Measurements from ENCODE around the gene MAGEA8. TPM values are rescaled to one million over a fixed set of nuclear protein-coding genes. Genes with fewer than 3 reads are reported as not detected.
"Not testable (repeated sequence)": the region's sequence is repeated elsewhere in the genome, so short reads cannot be mapped to it uniquely, and the experiment has no call there.

Gene MAGEA8
- polyA plus RNA-seq (ENCODE audit: insufficient read length in 3 of 3), result under 1 TPM; 0.19 to 0.73 (median 0.29) TPM
- long read RNA-seq, donor 1, result 0 reads
- long read RNA-seq, donor 2, result 0 reads
- long read RNA-seq, donor 3, result 0 reads
- long read RNA-seq, donor 4, result 0 reads
- long read RNA-seq, donor 5, result 0 reads
- long read RNA-seq, donor 6, result 0 reads
- long read RNA-seq, donor 7, result 0 reads
- long read RNA-seq, donor 8, result 0 reads
- long read RNA-seq, donor 9, result 0 reads
- long read RNA-seq, donor 10, result 0 reads
- long read RNA-seq, donor 11, result 0 reads
- long read RNA-seq, donor 12, result 0 reads
- long read RNA-seq, donor 13, result 0 reads
- long read RNA-seq, donor 14, result 0 reads
- long read RNA-seq, donor 15, result 0 reads
- long read RNA-seq, donor 16, result 0 reads

- no peak for DNase-seq
Observed at GRCh38 chrX:149881081-149881711, at the start of gene MAGEA8. TSS of gene MAGEA8 (plus strand) at chrX:149881183. CDS start at chrX:149884273, 3,090 bp downstream.

DNA sequence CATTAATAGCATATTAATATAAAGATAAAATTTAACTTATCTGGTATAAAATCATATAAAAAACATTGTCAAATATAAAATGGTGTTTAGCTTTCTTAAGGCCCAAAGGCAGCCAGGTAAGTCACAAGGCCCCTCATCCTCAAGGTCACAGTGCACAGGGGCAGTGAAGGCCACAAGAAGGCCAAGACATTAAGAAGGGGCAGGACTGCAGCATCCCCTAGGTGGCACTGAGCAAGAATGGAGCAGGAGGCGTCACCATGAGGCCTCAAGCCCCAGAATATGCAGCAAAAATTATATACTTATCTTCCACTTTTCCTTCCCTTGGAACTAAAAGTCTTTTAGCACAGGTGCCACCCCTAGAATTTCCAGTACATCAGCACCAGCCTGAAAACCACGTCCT, 49.5 kb upstream of the MAGEA8 start:
- no peak for DNase-seq

DNA sequence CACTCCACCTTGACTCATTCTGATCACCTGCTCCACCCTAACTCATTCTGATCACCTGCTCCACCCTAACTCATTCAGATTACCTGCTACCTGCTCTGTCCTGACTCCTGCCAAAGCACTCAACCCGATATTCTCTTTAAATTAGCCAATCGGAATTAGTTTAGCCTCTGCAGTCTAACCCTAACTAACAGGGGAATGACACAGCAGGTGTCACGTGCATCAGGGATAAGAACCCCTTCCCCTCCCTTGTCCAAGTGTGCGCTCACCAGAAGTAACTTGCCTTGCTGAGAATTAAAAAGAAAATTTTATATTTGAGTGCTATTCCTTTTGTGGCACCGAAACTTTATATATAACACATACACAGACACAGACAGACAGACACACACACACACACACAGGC, 44.3 kb upstream of the MAGEA8 start:
- not testable (repeated sequence) for DNase-seq

DNA sequence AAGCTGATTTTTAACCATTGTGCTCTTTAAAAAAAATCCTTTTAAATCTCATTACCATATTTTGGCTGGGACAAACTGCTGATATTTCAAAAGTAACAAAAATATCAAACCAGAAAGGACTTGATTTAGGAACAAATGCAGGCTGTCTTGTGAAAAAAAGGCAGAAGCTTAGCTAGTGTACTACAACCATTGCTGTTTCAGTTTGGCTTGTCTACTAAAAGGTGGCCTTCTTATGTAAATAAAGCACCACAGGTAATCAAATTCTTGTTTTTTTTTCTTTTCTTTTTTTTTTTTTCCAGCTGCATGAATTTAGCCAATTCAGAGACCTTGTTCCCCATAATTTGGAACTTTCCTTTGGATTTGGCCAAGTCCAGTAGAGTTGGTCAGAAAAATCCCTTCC, 43.8 kb upstream of the MAGEA8 start:
- DNase-seq, result no peak

DNA sequence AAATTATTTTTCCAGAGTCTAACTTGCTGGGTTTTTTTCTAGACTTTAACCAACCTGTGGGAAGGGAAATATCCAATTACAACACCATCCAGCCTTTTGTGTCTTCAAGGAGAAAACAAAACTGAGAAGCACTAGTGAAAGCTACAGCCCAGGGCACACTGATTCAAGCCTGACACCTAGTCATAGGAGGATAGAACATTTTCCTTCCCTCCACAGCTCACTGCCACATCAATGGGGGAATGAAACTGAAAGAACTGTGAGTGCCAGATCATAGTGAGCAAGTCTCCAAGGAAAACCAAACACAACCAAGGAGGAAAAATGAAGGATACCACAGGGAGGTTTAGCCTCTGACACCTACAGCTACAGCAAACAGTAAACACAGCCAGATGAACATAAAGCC, 43.3 kb upstream of the MAGEA8 start:
- DNase-seq, result no peak

DNA sequence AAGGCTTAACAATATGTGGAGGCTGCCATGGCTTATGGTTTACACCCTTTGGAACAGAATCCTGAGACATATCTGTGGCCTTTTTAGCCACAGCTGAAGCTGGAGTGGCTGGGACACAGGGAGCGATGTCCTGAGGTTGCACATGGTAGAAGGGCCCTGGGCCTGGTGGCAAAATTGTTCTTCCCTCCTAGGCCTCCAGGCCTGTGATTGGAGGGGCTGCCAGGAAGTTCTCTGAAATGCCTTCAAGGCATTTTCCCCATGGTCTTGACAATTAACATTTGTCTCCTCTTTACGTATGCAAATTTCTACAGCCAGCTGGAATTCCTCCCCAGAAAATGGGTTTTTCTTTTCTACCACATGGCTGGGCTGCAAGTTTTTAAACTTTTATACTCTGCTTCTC, 39.1 kb upstream of the MAGEA8 start:
- no peak for DNase-seq

GRCh38 chrX:149845385-149845784, 35.6 kb upstream of the MAGEA8 start:
- no peak for DNase-seq

GRCh38 chrX:149846789-149847188, 34.2 kb upstream of the MAGEA8 start:
- no peak for DNase-seq

GRCh38 chrX:149848855-149849254, 32.1 kb upstream of the MAGEA8 start:
- DNase-seq, result no peak

DNA sequence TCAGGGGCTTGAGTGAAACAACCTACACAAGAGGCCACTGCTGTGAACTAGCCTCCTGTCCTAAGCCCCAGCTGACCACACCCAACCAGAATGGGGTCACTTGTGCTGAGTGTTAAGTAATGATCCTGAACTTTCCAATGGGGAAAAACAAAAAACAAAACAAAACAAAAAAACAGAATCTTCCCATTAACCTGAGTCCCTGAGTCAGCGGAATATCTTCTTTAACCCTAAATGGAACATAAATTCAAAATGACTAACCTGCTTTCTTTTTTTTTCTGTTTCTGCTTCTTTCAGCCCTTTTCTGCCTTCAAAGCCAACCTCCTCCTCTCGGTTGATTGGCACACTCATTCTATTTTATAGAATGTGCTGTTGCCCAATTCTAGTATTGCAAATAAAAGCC, 31.2 kb upstream of the MAGEA8 start:
- DNase-seq, result no peak

GRCh38 chrX:149851864-149852263, 29.1 kb upstream of the MAGEA8 start:
- no peak for DNase-seq

GRCh38 chrX:149853925-149854324, 27.1 kb upstream of the MAGEA8 start:
- DNase-seq, result no peak

GRCh38 chrX:149858592-149858991, 22.4 kb upstream of the MAGEA8 start:
- DNase-seq, result no peak

DNA sequence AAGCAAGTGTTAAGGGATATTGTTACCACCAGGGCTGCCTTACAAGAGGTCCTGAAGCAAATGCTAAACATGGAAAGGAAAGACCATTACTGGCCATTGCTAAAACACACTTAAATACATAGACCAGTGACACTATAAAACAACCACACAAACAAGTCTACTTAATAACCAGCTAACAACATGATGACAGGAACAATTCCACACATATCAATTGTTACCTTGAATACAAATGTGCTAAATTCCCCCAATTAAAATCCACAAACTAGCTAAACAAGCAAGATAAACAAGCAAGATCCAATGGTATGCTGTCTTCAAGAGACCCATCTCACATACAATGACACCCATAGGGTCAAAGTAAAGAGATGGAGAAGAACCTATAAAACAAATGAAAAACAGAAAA, 20.5 kb upstream of the MAGEA8 start:
- DNase-seq, result no peak

DNA sequence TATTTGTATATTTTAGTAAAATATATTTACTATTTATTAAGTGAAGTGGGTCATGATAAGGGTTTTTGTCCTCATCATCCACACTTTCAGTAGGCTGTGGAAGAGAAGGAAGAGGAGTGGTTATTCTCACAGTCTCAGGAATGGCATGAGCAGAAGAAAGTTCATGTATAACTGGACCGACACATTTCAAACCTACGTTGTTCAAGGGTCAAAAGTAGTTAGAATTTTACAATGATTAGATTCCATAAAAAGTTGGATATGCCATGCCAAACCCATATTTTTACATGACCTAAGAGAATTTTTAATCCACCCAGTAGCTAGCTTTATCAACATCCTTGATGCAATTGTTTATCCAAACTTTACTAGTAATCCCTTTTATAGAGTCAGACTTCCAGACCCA, 15.6 kb upstream of the MAGEA8 start:
- no peak for DNase-seq

DNA sequence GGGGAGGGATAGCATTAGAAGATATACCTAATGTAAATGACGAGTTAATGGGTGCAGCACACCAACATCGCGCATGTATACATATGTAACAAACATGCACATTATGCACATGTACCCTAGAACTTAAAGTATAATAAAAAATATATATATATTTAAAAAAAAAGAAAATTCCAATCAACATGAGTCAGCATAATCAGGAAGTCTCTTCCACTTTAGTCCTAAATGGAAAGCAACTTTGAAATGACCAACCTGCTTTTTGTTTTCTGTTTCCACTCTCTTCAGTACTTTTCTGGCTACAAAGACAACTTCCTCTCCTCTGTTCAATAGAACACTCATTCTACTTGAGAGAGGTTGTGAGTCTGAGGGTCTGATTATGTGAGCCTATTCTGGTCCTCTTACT, 13.5 kb upstream of the MAGEA8 start:
- no peak for DNase-seq

GRCh38 chrX:149870840-149871239, 10.1 kb upstream of the MAGEA8 start:
- no peak for DNase-seq

GRCh38 chrX:149871433-149871832, 9.6 kb upstream of the MAGEA8 start:
- DNase-seq, result no peak

DNA sequence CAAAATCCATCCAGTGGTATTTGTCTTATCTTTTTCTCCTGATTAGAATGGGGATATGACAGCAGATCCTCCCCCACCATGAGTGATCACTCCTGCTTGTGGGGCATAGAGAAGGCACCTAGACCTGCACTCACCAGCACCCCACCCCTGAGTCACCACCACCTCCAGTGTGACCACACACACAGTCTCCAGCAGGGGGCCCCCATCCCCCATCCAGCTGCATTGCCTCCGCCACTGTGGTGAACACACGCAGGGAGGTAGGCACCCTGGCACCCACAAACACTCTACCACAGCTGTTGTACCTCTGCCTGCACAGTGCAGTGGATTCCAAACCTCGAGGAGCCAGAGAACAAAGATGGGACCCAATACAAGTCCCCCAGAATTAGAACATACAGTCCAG, 9.0 kb upstream of the MAGEA8 start:
- no peak for DNase-seq

- no peak for DNase-seq
Observed at GRCh38 chrX:149877157-149877556, 3.8 kb upstream of the MAGEA8 start.

- DNase-seq, result no peak
Observed at GRCh38 chrX:149877636-149878035, 3.3 kb upstream of the MAGEA8 start.

DNA sequence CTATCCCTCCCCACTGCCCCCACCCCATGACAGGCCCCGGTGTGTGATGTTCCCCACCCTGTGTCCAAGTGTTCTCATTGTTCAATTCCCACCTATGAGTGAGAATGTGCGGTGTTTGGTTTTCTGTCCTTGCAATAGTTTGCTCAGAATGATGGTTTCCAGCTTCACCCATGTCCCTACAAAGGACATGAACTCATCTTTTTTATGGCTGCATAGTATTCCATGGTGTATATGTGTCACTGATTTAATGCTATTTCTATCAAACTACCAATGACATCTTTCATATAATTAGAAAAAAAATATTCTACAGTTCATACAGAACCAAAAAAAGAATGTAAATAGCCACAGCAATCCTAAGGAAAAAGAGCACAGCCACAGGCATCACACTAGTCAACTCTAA, 9.8 kb downstream of the MAGEA8 start:
- DNase-seq, result not testable (repeated sequence)

- no peak for DNase-seq
Observed at GRCh38 chrX:149898554-149898953, 17.6 kb downstream of the MAGEA8 start.
